Neural progenitor cell (in vitro differentiated cells): Measurements from ENCODE around the gene KCTD4.

Source experiments
- CTCF ChIP-seq: fragments of 200-600 bp; sonication (generic); IDR thresholded peaks from 2 replicates; pipeline ENCODE4 v1.5.1; 2017; ENCODE audit warnings: antibody characterized with exemption, mild to moderate bottlenecking
- EZH2 ChIP-seq: fragments of 200-600 bp; sonication (generic); IDR thresholded peaks from 2 replicates; pipeline ENCODE4 v1.6.1; 2017; ENCODE audit warnings: antibody characterized with exemption, mild to moderate bottlenecking, moderate library complexity

- no peak for TF ChIP-seq CTCF
- TF ChIP-seq EZH2: no peak
Observed at GRCh38 chr13:45174478-45174877, 26.4 kb downstream of the KCTD4 start.
